Tibial artery (tissue), 4 donors: ENCODE results near the gene COTL1.

ENCODE experiments used
- DNase-seq, 2 donors: peaks; one replicate each; pipeline ENCODE4 v3.0.0-alpha.2; 2019
- H3K27ac ChIP-seq, 2 donors: fragments of 200-600 bp; sonication (generic) in 1 of 2; 1 replicate in 1 of 2; 2 replicates in 1 of 2; pipeline ENCODE4 v1.5.1; 2018 to 2019; ENCODE audit warnings: mild to moderate bottlenecking in 1 of 2
- H3K27me3 ChIP-seq, 2 donors: fragments of 200-600 bp; sonication (generic) in 1 of 2; one replicate each; pipeline versions ENCODE4 v1.5.1 to v1.6.0; 2016 to 2019
- H3K36me3 ChIP-seq, 3 donors: fragments of 200-600 bp; sonication (generic) in 2 of 3; one replicate each; pipeline ENCODE4 v1.5.1; 2016 to 2019; ENCODE audit warnings: mild to moderate bottlenecking in 2 of 3
- H3K4me1 ChIP-seq, 4 donors: fragments of 200-600 bp; sonication (generic) in 2 of 4; 1 replicate in 3 of 4; 2 replicates in 1 of 4; pipeline ENCODE4 v1.5.1; 2016 to 2019
- H3K4me3 ChIP-seq, 2 donors: fragments of 200-600 bp; sonication (generic) in 1 of 2; 1 replicate in 1 of 2; 2 replicates in 1 of 2; pipeline ENCODE4 v1.5.1; 2018 to 2019; ENCODE audit warnings: mild to moderate bottlenecking in 2 of 2
- H3K9me3 ChIP-seq, 3 donors: fragments of 200-600 bp; sonication (generic) in 1 of 3; one replicate each; pipeline ENCODE4 v1.5.1; 2016 to 2019
- CTCF ChIP-seq, 2 experiments: fragments of 200-600 bp in 1 of 2; fragments of 450-650 bp in 1 of 2; IDR thresholded peaks; one replicate each; pipeline ENCODE4 v1.5.1; 2017 to 2019; ENCODE audit warnings: antibody characterized with exemption in 2 of 2, mild to moderate bottlenecking in 1 of 2, moderate library complexity in 1 of 2
- intact Hi-C: fragments of 100-400 bp; cut with DNase I; formaldehyde crosslinking; loops from one replicate; pipeline ENCODE4 v1.15.0; 2023; ENCODE audit warnings: low total_unique reads

COTL1 gene

GRCh38 chr16:84595052-84595481, 22.8 kb downstream of the COTL1 start:
- intact Hi-C loops: no loop called here
- H3K9me3 ChIP-seq: no peaks in the 10 kb centered on the region
- H3K4me3 ChIP-seq: no peak overlapping the region
- peaks cover 0 to 15% (median 9%) of the 10 kb centered on the region in 4 donors for H3K4me1 ChIP-seq
- no peak overlapping the region for H3K27ac ChIP-seq
- no peaks in the 10 kb centered on the region for H3K36me3 ChIP-seq
- no peak for TF ChIP-seq CTCF (IDR thresholded peaks at IDR 0.05)
- no peaks in the 10 kb centered on the region for H3K27me3 ChIP-seq
- no peak for DNase-seq

GRCh38 chr16:84594725-84595038, 23.2 kb downstream of the COTL1 start:
- no peaks in the 10 kb centered on the region for H3K36me3 ChIP-seq
- H3K4me1 ChIP-seq: peaks cover 0 to 11% (median 6%) of the 10 kb centered on the region in 4 donors
- H3K4me3 ChIP-seq: no peak overlapping the region
- no peak overlapping the region for H3K27ac ChIP-seq
- no peak for TF ChIP-seq CTCF (IDR thresholded peaks at IDR 0.05)
- H3K9me3 ChIP-seq: no peaks in the 10 kb centered on the region
- DNase-seq: no peak
- no peaks in the 10 kb centered on the region for H3K27me3 ChIP-seq
- intact Hi-C loops: no loop called here

GRCh38 chr16:84593825-84594724, 23.8 kb downstream of the COTL1 start:
- Histone ChIP-seq H3K36me3 (no peaks in the 10 kb centered on the region), H3K4me1 (peaks cover 0 to 5% (median 2%) of the 10 kb centered on the region in 4 donors), H3K4me3 (no peak overlapping the region), H3K27me3 (no peaks in the 10 kb centered on the region), H3K27ac (no peak overlapping the region), H3K9me3 (no peaks in the 10 kb centered on the region)
- TF ChIP-seq CTCF (IDR thresholded peaks at IDR 0.05): no peak
- intact Hi-C loops: no loop called here
- no peak for DNase-seq

- Histone ChIP-seq H3K4me3 (no peak overlapping the region), H3K9me3 (no peaks in the 10 kb centered on the region), H3K4me1 (peaks cover 0 to 1% (median 0%) of the 10 kb centered on the region in 4 donors), H3K27ac (no peak overlapping the region), H3K36me3 (no peaks in the 10 kb centered on the region), H3K27me3 (no peaks in the 10 kb centered on the region)
- no peak for TF ChIP-seq CTCF (IDR thresholded peaks at IDR 0.05)
- DNase-seq: no peak
- intact Hi-C loops: no loop called here
Observed at GRCh38 chr16:84592718-84593117, 25.2 kb downstream of the COTL1 start.

GRCh38 chr16:84589975-84590719, 27.7 kb downstream of the COTL1 start:
- DNase-seq: no peak
- no peaks in the 10 kb centered on the region for H3K36me3 ChIP-seq
- no peak overlapping the region for H3K4me3 ChIP-seq
- intact Hi-C loops: no loop called here
- peaks cover 0 to 20% (median 7%) of the 10 kb centered on the region in 4 donors for H3K4me1 ChIP-seq
- H3K27me3 ChIP-seq: no peaks in the 10 kb centered on the region
- TF ChIP-seq CTCF (IDR thresholded peaks at IDR 0.05): no peak
- H3K9me3 ChIP-seq: no peaks in the 10 kb centered on the region
- H3K27ac ChIP-seq: no peak overlapping the region
